Stimulated activated CD8-positive, alpha-beta memory T cell treated with anti-CD3 and anti-CD28 coated beads, Interleukin-2, amount 100 ng/mL, for 48 hours (primary cell): ENCODE results near the gene CARD14.

ENCODE experiments used
- DNase-seq, 2 donors: peaks; one replicate each; pipeline ENCODE4 v3.0.0-alpha.2; 2020; ENCODE audit warnings: low read depth in 2 of 2

CARD14 gene

GRCh38 chr17:80210348-80211108 lies 40.7 kb downstream of the CARD14 start:
- DNase-seq: no peak

- no peak for DNase-seq
Measured at GRCh38 chr17:80212109-80212508, 42.3 kb downstream of the CARD14 start.

- DNase-seq: no peak
Measured at GRCh38 chr17:80212511-80212910, 42.7 kb downstream of the CARD14 start.

GRCh38 chr17:80212962-80213642 lies 43.3 kb downstream of the CARD14 start:
- no peak for DNase-seq

- DNase-seq: no peak
Measured at GRCh38 chr17:80213643-80213975, 43.8 kb downstream of the CARD14 start.

GRCh38 chr17:80214012-80214877 lies 44.4 kb downstream of the CARD14 start:
- no peak for DNase-seq

GRCh38 chr17:80214878-80215210 lies 45.0 kb downstream of the CARD14 start:
- DNase-seq: no peak

GRCh38 chr17:80216473-80217456 lies 46.9 kb downstream of the CARD14 start:
- no peak for DNase-seq

- DNase-seq: no peak
Measured at GRCh38 chr17:80217703-80218362, 48.0 kb downstream of the CARD14 start.

GRCh38 chr17:80218391-80218790 lies 48.6 kb downstream of the CARD14 start:
- no peak for DNase-seq

- peak; percentile 79 to 90 for DNase-seq
Measured at GRCh38 chr17:80219013-80219762, 49.4 kb downstream of the CARD14 start.

GRCh38 chr17:80219763-80220053 lies 49.9 kb downstream of the CARD14 start:
- DNase-seq: no peak

- DNase-seq: peak; percentile 63 to 64
Measured at GRCh38 chr17:80220054-80220735, 50.4 kb downstream of the CARD14 start, which contains the start of the genes SGSH and SLC26A11. Gene SGSH (minus strand): TSS chr17:80220333. CDS start chr17:80220313, 20 bp downstream. Gene SLC26A11 (plus strand): TSS chr17:80220427. CDS start chr17:80221561, 1,134 bp downstream.

GRCh38 chr17:80220736-80221215 lies 50.9 kb downstream of the CARD14 start:
- no peak for DNase-seq

GRCh38 chr17:80221351-80222105 lies 51.7 kb downstream of the CARD14 start:
- DNase-seq: no peak

- no peak for DNase-seq
Measured at GRCh38 chr17:80222376-80223141, 52.7 kb downstream of the CARD14 start.

- no peak for DNase-seq
Measured at GRCh38 chr17:80223142-80223815, 53.4 kb downstream of the CARD14 start.
